ENCODE measurements around the gene MAN1A2.

Gene MAN1A2

GRCh38 chr1:117574161-117574835 lies 207.0 kb downstream of the MAN1A2 start:
- no peak for DNase-seq (ENCODE audit: low read depth)
- in situ Hi-C loops (cut with HindIII; ENCODE audit: low sequenced_read_pairs), result no loop called here
- H3K4me3 ChIP-seq (ENCODE audit: low read depth, low read length), result no peak overlapping the region
- TF ChIP-seq CTCF (IDR thresholded peaks at IDR 0.05; ENCODE audit: low read depth, low read length, missing control alignments), result no peak

- TF ChIP-seq CTCF (IDR thresholded peaks at IDR 0.05; ENCODE audit: low read depth, low read length, missing control alignments), result no peak
- H3K4me3 ChIP-seq (ENCODE audit: low read depth, low read length), result no peak overlapping the region
- DNase-seq (ENCODE audit: low read depth), result no peak
- in situ Hi-C loops (cut with HindIII; ENCODE audit: low sequenced_read_pairs), result no loop called here
Measured at GRCh38 chr1:117575586-117576225, 208.5 kb downstream of the MAN1A2 start.

GRCh38 chr1:117576236-117576635 lies 209.0 kb downstream of the MAN1A2 start:
- DNase-seq (ENCODE audit: low read depth), result no peak
- in situ Hi-C loops (cut with HindIII; ENCODE audit: low sequenced_read_pairs), result no loop called here
- H3K4me3 ChIP-seq (ENCODE audit: low read depth, low read length), result no peak overlapping the region
- no peak for TF ChIP-seq CTCF (IDR thresholded peaks at IDR 0.05; ENCODE audit: low read depth, low read length, missing control alignments)

- TF ChIP-seq CTCF (IDR thresholded peaks at IDR 0.05; ENCODE audit: low read depth, low read length, missing control alignments), result no peak
- in situ Hi-C loops (cut with HindIII; ENCODE audit: low sequenced_read_pairs), result no loop called here
- no peak overlapping the region for H3K4me3 ChIP-seq (ENCODE audit: low read depth, low read length)
- DNase-seq (ENCODE audit: low read depth), result no peak
Measured at GRCh38 chr1:117577191-117577885, 210.1 kb downstream of the MAN1A2 start.

GRCh38 chr1:117578466-117578865 lies 211.2 kb downstream of the MAN1A2 start:
- no peak for DNase-seq (ENCODE audit: low read depth)
- TF ChIP-seq CTCF (IDR thresholded peaks at IDR 0.05; ENCODE audit: low read depth, low read length, missing control alignments), result no peak
- in situ Hi-C loops (cut with HindIII; ENCODE audit: low sequenced_read_pairs), result no loop called here
- H3K4me3 ChIP-seq (ENCODE audit: low read depth, low read length), result no peak overlapping the region

Measured in astrocyte of the cerebellum (primary cell).